Raji (cell line): ENCODE data around the gene DNAH10.

Source experiments
- POLR2A ChIP-seq: IDR thresholded peaks from 2 replicates; pipeline ENCODE4 v1.6.1; 2011; ENCODE audit warnings: low read depth, low read length, control low read depth; ENCODE audit not compliant: insufficient read depth

DNAH10 gene

DNA sequence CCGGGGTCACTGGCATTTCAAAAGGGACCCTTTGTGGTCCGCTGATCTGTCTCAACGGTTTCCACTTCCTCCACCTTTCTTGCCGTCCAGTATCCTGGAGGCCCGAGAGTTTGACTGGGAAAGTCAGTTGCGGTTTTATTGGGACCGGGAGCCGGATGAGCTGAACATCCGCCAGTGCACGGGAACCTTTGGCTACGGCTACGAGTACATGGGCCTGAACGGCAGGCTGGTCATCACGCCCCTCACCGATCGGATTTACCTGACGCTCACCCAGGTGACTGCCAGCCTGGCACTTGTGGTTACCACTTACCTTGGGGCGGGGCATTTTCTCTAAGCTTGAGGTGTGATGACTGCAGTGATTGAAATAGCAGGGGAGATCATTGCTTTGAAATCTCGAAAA is 83.8 kb downstream of the DNAH10 start:
- no peak for TF ChIP-seq POLR2A

DNA sequence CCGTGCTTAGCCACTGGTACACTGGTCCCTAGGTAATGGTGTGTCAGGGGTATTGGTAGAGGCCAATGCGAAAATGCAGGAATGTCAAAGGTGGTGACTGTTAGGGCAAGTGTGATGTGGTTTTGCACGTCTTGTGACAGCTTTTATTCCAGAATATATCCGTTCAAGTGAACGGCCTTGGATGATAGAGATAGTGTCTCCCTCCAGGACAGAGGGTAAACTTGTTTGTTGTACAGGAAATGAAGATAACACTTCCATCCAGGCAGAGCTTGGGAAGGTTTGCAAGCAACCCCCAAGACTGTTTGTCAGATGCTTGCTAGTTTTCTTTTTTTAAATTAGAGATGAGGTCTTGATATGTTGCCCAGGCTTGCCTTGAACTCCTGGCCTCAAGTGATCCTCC is 84.2 kb downstream of the DNAH10 start:
- no peak for TF ChIP-seq POLR2A

DNA sequence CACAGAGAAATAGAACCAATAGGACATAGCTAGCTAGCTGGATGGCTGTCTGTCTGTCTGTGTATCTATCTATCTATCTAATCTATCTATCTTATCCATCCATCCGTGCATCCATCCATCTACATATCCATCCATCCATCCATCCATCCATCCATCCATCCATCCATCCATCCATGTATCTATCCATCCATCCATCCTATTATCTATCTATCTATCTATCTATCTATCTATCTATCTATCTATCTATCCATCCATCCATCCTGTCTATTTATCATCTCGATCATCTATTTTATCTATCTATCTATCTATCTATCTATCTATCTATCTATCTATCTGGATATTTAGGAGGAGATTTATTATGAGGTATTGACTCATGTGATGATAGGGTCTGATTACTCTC is 84.9 kb downstream of the DNAH10 start:
- TF ChIP-seq POLR2A = no peak

GRCh38 chr12:123847876-123848275 is 85.8 kb downstream of the DNAH10 start:
- no peak for TF ChIP-seq POLR2A

DNA sequence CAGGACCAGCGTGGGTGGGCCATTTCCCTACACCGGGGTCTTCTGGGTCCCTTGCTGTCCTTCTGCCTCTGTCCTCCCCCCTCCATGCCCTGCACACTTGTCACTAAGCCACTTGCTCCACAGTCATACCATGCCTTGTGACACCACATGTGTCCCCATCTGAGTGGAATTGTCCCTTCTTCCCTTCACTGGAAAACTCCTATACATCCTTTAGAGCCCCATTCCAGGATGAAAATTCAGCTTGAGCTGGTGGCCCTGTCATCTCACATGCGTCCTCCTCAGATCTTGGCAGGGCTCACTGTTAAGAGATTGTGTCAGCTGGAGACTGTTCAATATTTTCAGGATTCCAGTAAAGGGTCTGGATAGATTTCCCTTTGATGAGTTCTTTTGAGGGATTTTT is 87.4 kb downstream of the DNAH10 start:
- no peak for TF ChIP-seq POLR2A

DNA sequence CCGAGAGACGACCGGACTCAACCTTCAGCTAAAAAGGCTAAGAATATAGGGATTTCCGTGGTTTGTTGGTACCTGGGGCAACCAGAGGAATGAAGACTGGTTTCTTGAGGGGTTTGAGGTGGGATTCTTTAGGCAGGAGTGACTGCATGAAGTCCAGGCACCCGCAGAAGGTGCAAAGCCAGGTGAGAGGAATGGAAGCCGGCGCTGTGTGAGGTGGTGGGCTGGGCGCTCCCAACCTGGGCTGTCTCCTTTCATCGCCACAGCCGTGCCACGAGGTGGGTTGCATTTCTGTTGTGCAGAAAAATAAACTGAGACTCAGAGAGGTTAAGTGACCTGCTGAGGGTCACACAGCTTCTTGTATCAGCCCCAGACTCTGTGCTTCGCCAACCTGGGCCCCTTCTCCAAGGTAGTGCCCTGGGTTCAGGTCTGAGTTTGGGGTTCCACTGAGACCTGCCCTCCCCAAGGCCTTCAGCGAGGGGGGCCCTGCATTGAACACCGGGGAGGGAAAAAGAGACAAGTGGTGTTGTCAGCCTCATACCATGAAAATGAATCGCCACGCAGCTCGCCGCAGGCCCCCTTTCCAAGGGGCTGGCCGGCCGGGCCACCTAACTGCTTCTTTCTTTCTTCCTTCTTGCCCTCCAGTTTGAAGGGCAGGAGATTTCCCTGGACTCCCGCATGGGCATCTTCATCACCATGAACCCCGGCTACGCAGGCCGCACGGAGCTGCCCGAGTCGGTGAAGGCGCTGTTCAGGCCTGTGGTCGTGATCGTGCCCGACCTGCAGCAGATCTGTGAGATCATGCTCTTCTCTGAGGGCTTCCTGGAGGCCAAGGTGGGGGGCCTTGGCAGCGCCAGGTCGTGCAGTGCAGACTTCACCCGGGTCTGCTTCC is 88.4 kb downstream of the DNAH10 start:
- no peak for TF ChIP-seq POLR2A

GRCh38 chr12:123853396-123854070 is 91.4 kb downstream of the DNAH10 start:
- TF ChIP-seq POLR2A = no peak

DNA sequence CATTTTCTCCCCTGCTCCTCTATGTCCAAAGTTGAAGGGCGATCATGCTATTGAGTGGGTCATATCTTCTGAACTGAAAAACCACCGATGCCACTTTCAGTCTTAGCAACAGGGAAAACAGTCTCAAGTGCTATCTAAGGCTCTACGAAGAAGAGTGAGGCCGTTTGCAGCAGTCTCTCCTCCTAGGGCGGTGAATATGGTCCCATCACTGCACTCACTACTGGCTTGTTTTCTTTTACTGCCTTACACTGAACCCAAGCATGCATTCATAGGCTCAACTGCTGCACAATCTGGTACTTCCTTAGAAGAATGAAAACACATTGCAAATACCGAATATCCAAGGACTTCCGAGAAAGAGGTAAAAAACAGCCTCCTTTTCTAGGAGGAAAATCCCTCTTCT is 92.1 kb downstream of the DNAH10 start:
- TF ChIP-seq POLR2A = no peak

DNA sequence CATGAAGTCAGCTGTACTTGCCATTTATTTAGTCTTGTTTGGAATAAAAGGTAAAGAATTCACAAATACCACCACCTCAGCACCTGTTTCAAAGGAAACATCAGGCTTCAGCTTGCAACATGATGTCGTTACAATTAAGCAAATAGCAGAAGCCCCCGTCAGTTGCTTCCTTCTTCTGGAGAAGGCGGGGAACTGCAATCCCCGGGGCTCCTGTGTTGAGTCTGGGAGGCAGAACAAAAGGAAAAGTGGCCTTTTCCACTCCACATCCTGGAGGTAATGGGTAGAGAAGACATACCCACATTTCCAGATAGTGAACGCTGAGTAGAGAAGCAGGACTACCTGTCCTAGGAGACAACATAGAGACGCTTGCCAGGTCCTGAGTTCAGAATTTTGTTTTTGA is 92.8 kb downstream of the DNAH10 start:
- TF ChIP-seq POLR2A = no peak

DNA sequence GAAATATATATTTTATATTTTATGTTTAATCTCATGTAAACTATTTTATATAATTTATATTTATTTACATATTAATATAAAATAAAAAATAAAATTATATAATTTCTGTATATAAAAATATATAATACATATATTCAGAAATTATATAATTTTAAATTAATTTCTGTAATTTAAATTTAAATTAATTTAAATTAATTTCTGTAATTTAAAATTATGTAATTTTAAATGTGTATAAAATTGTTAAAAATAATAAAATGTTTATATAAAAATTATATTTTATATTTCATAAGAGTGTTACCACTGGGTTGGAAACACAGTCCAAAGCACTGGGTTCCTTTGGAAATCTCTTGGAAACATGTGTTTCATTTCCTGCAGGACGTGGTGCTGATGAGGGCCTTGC is 94.6 kb downstream of the DNAH10 start:
- TF ChIP-seq POLR2A = no peak

DNA sequence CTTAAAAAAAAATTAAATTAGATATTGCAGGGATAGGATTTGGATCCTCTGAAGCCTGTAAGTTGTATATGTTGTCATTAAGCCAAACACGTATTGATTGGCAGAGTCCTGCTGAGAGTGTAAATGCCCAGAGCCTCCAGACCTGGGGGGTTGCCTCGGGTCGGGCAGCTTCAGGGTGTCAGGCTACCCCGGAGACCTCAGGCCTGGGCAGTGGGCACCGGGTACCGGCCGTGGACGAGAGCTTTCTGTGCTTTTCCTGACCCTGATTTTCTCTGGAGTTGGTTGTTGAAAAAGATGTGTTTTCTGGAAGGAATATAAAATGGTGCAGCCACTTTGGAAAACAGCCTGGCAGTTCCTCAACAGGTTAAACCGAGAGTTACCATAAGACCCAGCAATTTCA is 96.1 kb downstream of the DNAH10 start:
- no peak for TF ChIP-seq POLR2A

DNA sequence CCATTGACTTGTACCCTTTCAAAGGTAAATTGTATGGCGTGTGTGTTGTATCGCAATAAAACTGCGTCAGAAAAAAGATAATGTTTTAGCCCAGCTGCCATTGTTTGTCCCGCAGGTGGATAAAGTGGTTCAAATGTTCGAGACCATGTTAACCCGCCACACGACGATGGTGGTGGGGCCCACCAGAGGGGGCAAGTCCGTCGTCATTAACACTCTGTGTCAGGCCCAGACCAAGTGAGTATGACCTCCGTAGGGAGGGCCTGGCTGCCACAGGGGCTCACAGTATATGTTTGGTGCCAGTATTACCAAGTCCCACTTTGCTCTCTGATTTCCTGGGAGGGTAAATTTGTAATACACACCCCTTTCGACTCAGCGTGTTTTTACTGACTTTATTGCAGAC is 96.9 kb downstream of the DNAH10 start:
- no peak for TF ChIP-seq POLR2A

GRCh38 chr12:123860377-123860776 is 98.3 kb downstream of the DNAH10 start:
- TF ChIP-seq POLR2A = no peak

GRCh38 chr12:123861392-123861791 is 99.3 kb downstream of the DNAH10 start:
- TF ChIP-seq POLR2A = no peak

GRCh38 chr12:123867141-123867540 is 105.0 kb downstream of the DNAH10 start:
- TF ChIP-seq POLR2A = no peak

DNA sequence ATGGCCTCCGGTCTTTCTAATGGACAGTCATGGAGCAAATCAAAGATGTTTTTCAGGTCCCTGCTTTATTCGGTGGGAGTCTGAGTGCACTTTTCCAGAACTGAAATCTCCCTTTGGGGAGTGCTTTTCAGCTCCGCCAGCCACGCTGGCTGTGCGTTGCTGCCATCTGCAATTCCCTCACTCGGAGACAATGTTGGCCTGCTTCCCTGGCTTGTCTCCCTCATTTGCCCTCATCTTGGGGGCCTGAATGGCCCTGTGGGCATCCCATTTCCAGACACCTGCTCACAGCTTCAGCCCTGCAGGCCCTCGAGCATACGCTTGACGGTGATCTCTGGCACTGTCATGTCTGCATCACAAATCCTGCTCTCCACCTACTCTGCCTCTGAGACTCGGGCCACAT is 106.7 kb downstream of the DNAH10 start:
- TF ChIP-seq POLR2A = no peak

GRCh38 chr12:123873793-123874192 is 111.7 kb downstream of the DNAH10 start:
- TF ChIP-seq POLR2A = no peak

GRCh38 chr12:123877968-123878367 is 115.9 kb downstream of the DNAH10 start:
- TF ChIP-seq POLR2A = no peak
